Spleen (tissue), 11 donors: ENCODE results near the gene ROBO1. TPM values are rescaled to one million over a fixed set of nuclear protein-coding genes. Genes with fewer than 3 reads are reported as not detected.
"Not testable (repeated sequence)": the region's sequence is repeated elsewhere in the genome, so short reads cannot be mapped to it uniquely, and the experiment has no call there.

Experiments
- DNase-seq: peaks from one replicate; pipeline ENCODE4 v3.0.0-alpha.2; 2020
- H3K27ac ChIP-seq, 8 donors: fragments of 200-600 bp; sonication (generic) in 7 of 8; 1 replicate in 4 of 8; 2 replicates in 4 of 8; pipeline versions ENCODE4 v1.5.0 to v1.8.0; 2016 to 2021; ENCODE audit warnings: inconsistent platforms in 4 of 8, mild to moderate bottlenecking in 4 of 8, moderate library complexity in 1 of 8
- H3K27me3 ChIP-seq, 7 donors: fragments of 200-600 bp; sonication (generic) in 6 of 7; replicated peaks in 1 of 7; 1 replicate in 4 of 7; 2 replicates in 3 of 7; pipeline versions ENCODE4 v1.5.0 to v1.8.0; 2016 to 2021; ENCODE audit warnings: inconsistent platforms in 3 of 7, mild to moderate bottlenecking in 1 of 7
- H3K36me3 ChIP-seq, 6 donors: fragments of 200-600 bp; sonication (generic) in 5 of 6; 1 replicate in 4 of 6; 2 replicates in 2 of 6; pipeline versions ENCODE4 v1.5.0 to v1.8.0; 2016 to 2021; ENCODE audit warnings: inconsistent platforms in 2 of 6
- H3K4me1 ChIP-seq, 6 donors: fragments of 200-600 bp; sonication (generic) in 5 of 6; 1 replicate in 3 of 6; 2 replicates in 3 of 6; pipeline versions ENCODE4 v1.5.0 to v1.8.0; 2016 to 2021; ENCODE audit warnings: inconsistent platforms in 3 of 6
- H3K4me3 ChIP-seq, 8 donors: fragments of 200-600 bp; sonication (generic) in 7 of 8; 1 replicate in 4 of 8; 2 replicates in 4 of 8; pipeline versions ENCODE4 v1.5.0 to v1.8.0; 2016 to 2021; ENCODE audit warnings: inconsistent platforms in 4 of 8, mild to moderate bottlenecking in 4 of 8, moderate library complexity in 2 of 8
- H3K9me3 ChIP-seq, 8 donors: fragments of 200-600 bp; sonication (generic) in 7 of 8; 1 replicate in 4 of 8; 2 replicates in 4 of 8; pipeline versions ENCODE4 v1.5.0 to v1.8.0; 2016 to 2021; ENCODE audit warnings: inconsistent platforms in 4 of 8
- POLR2A ChIP-seq, 3 donors: fragments of 450-650 bp; IDR thresholded peaks; one replicate each; pipeline ENCODE4 v1.5.1; 2017; ENCODE audit warnings: antibody characterized with exemption in 3 of 3, mild to moderate bottlenecking in 1 of 3
- POLR2AphosphoS5 ChIP-seq, 3 donors: sonication (generic); formaldehyde crosslinking; IDR thresholded peaks; one replicate each; pipeline ENCODE4 v1.5.1; 2017; ENCODE audit warnings: antibody characterized with exemption in 3 of 3
- WGBS, 5 donors: extraction: QIAGEN DNeasy Blood & Tissue Kit in 3 of 5; methylation state at CpG; one replicate each; pipeline versions ENCODE4 v1.1.5 to v1.1.7; 2013 to 2018; 5-methylcytosine and 5-hydroxymethylcytosine counted together
- intact Hi-C: fragments of 100-400 bp; cut with DNase I; formaldehyde crosslinking; loops from one replicate; pipeline ENCODE4 v1.15.0; 2023; ENCODE audit warnings: low total_unique reads
- polyA plus RNA-seq, 3 donors: library from polyadenylated mRNA; stranded (reverse); fragments of 200-250 nt; gene quantifications; one replicate each; pipeline ENCODE4 v1.2.1, GENCODE V29; 2013
- total RNA-seq, 7 donors: library from RNA; depleted of rRNA in 3 of 7; stranded (reverse); fragments of >200 nt in 3 of 7; fragmentation: NEBNext Ultra II Directional in 4 of 7; extraction: Animal tissue kit (Norgen Biotek cat#: 25700) in 4 of 7; gene quantifications; one replicate each; pipeline versions ENCODE4 v1.1.0 to v1.2.1, GENCODE V29; 2016 to 2021
- TF ChIP-seq, protein P1 (sequence below), 11 experiments: fragments of 200-600 bp in 7 of 11; fragments of 450-650 bp in 4 of 11; sonication (generic) in 4 of 11; IDR thresholded peaks in 8 of 11; conservative IDR thresholded peaks in 3 of 11; 1 replicate in 7 of 11; 2 replicates in 4 of 11; pipeline versions ENCODE4 v1.4.0 to v1.8.0; 2016 to 2021; ENCODE audit warnings: antibody characterized with exemption in 11 of 11, inconsistent platforms in 4 of 11, mild to moderate bottlenecking in 1 of 11
- donor health status: healthy with polysubstance abuse.
- donor health status: DM: no; HTN: no; CAD: no; lungs with moderate emphysema.
- donor health status: DM: no; HTN: no; CAD: no.
- donor health status: Bipolar disorder and iron deficiency.
- donor health status: healthy.
- donor health status: DM: no; HTN: no; CAD: no.
- donor health status: DM: yes; HTN: yes; CAD: no.

The ROBO1 gene
- total and polyA plus RNA-seq, 10 donors = 3.4 to 37.3 (median 26.0) TPM

DNA sequence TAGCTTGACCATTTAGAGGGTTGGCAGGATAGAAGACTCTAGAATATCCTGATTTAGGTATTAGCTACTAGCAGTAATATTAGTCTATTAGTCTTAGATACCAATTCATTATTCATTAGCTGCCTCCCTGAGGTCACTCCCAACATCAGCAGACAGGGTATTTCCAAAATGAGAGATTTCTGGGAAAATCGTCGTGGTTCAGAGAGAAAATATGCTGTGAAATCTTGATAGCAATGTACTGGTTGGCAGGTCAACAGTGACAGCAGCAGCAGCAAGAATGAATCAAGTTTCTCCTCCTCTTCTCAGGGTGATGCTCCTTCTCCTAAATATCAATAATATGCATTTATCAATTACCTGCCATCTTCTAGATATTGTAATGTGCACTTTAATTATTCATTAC is 41.3 kb upstream of the ROBO1 start:
- Histone ChIP-seq H3K4me1 (no peaks in the 10 kb centered on the region), H3K9me3 (peaks cover 0 to 4% (median 0%) of the 10 kb centered on the region in 8 donors), H3K27me3 (no peaks in the 10 kb centered on the region), H3K27ac (no peak overlapping the region), H3K4me3 (no peak overlapping the region), H3K36me3 (no peaks in the 10 kb centered on the region)
- DNase-seq = no peak
- intact Hi-C loops = no loop called here
- TF ChIP-seq POLR2A (IDR thresholded peaks at IDR 0.05) = no peak
- TF ChIP-seq, protein P1, sequence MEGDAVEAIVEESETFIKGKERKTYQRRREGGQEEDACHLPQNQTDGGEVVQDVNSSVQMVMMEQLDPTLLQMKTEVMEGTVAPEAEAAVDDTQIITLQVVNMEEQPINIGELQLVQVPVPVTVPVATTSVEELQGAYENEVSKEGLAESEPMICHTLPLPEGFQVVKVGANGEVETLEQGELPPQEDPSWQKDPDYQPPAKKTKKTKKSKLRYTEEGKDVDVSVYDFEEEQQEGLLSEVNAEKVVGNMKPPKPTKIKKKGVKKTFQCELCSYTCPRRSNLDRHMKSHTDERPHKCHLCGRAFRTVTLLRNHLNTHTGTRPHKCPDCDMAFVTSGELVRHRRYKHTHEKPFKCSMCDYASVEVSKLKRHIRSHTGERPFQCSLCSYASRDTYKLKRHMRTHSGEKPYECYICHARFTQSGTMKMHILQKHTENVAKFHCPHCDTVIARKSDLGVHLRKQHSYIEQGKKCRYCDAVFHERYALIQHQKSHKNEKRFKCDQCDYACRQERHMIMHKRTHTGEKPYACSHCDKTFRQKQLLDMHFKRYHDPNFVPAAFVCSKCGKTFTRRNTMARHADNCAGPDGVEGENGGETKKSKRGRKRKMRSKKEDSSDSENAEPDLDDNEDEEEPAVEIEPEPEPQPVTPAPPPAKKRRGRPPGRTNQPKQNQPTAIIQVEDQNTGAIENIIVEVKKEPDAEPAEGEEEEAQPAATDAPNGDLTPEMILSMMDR (IDR thresholded peaks at IDR 0.05 in 8 of 11, conservative IDR thresholded peaks at IDR 0.05 in 3 of 11) = no peak
- TF ChIP-seq POLR2AphosphoS5 (IDR thresholded peaks at IDR 0.05) = no peak
- WGBS, 5 donors = 70 to 86% (median 79%) methylated on average over 2 of the region's 2 CpGs

DNA sequence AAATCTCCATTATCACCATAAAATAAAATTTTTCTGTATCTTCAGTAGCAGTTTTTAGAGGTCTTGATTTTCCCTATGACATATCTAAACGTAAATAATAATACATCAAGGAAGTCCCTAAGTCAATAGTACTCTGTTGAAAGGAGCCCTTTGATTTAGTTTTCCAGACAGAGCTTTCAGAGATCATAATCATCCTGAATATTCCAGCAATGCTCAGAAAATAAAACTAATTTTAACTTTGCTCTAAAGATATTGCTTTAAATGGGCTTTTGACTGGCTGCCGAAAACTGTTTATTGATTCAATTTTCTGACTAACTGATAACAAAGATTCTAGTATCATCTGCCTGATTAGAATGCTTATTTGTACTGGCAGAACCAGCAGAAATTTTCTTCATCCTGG is 40.7 kb upstream of the ROBO1 start:
- Histone ChIP-seq H3K4me3 (no peak overlapping the region), H3K36me3 (no peaks in the 10 kb centered on the region), H3K27me3 (no peaks in the 10 kb centered on the region), H3K9me3 (peaks cover 0 to 4% (median 0%) of the 10 kb centered on the region in 8 donors), H3K4me1 (no peaks in the 10 kb centered on the region), H3K27ac (no peak overlapping the region)
- intact Hi-C loops = no loop called here
- no peak for DNase-seq
- TF ChIP-seq, protein P1 (IDR thresholded peaks at IDR 0.05 in 8 of 11, conservative IDR thresholded peaks at IDR 0.05 in 3 of 11) = no peak
- TF ChIP-seq POLR2AphosphoS5 (IDR thresholded peaks at IDR 0.05) (no peak), POLR2A (IDR thresholded peaks at IDR 0.05) (no peak)
- WGBS, 5 donors = 69 to 81% (median 75%) methylated on average over 2 of the region's 2 CpGs

GRCh38 chr3:79790177-79790576 is 22.4 kb upstream of the ROBO1 start:
- H3K27me3 ChIP-seq, H3K36me3 ChIP-seq, H3K4me3 ChIP-seq, intact Hi-C loops, DNase-seq, H3K27ac ChIP-seq, H3K4me1 ChIP-seq: not testable (repeated sequence)
- WGBS, 5 donors = 65 to 90% (median 80%) methylated on average over 2 to 4 of the region's 4 CpGs
- H3K9me3 ChIP-seq = peaks cover 0 to 35% (median 14%) of the 10 kb centered on the region in 8 donors

DNA sequence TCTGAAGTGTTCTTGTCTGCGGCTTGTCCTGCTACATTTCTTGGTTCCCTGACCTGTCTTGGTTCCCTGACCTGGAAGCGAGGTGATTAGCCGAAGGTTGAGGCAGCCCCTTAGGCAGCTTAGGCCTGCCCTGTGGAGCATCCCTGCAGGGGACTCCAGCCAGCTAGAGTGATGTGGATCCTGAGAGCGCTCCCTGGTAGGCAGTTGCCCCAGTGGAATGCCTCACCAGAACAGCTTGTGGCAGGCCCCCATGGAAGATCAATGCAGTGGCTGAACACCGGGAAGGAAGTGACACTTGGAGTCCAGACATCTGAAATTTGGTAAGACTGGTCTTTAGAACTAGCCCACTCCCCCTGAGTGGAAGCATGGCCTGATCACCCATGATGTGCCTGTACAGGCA is 5.5 kb upstream of the ROBO1 start:
- Histone ChIP-seq H3K4me1 (no peaks in the 10 kb centered on the region), H3K9me3 (peaks cover 0 to 26% (median 2%) of the 10 kb centered on the region in 8 donors), H3K27ac (no peak overlapping the region), H3K4me3 (no peak overlapping the region), H3K27me3 (peaks cover 0 to 2% (median 0%) of the 10 kb centered on the region in 7 donors), H3K36me3 (no peaks in the 10 kb centered on the region)
- intact Hi-C loops = no loop called here
- 86 to 98% (median 89%) methylated on average over 5 of the region's 5 CpGs for WGBS, 5 donors
- DNase-seq = no peak
- TF ChIP-seq POLR2AphosphoS5 (IDR thresholded peaks at IDR 0.05) = no peak
- TF ChIP-seq, protein P1 (IDR thresholded peaks at IDR 0.05 in 8 of 11, conservative IDR thresholded peaks at IDR 0.05 in 3 of 11) = no peak
- TF ChIP-seq POLR2A (IDR thresholded peaks at IDR 0.05) = no peak

- 28 to 56% (median 45%) methylated on average over 3 of the region's 3 CpGs for WGBS, 5 donors
- Histone ChIP-seq H3K27me3 (peaks cover 0 to 42% (median 8%) of the 10 kb centered on the region in 7 donors), H3K27ac (no peak overlapping the region), H3K4me3 (no peak overlapping the region), H3K36me3 (no peaks in the 10 kb centered on the region), H3K4me1 (peaks cover 0 to 15% (median 3%) of the 10 kb centered on the region in 6 donors), H3K9me3 (peaks cover 0 to 16% (median 0%) of the 10 kb centered on the region in 8 donors)
- intact Hi-C loops = no loop called here
- no peak for TF ChIP-seq POLR2A (IDR thresholded peaks at IDR 0.05)
- TF ChIP-seq, protein P1 (IDR thresholded peaks at IDR 0.05 in 8 of 11, conservative IDR thresholded peaks at IDR 0.05 in 3 of 11) = no peak
- no peak for TF ChIP-seq POLR2AphosphoS5 (IDR thresholded peaks at IDR 0.05)
- no peak for DNase-seq
Measured at GRCh38 chr3:79769229-79769628, 1.4 kb upstream of the ROBO1 start.
